ENCODE results near the gene OSGIN1.

GRCh38 chr16:83925095-83925905 lies 27.7 kb upstream of the OSGIN1 start:
- no peak for TF ChIP-seq POLR2AphosphoS5 (IDR thresholded peaks at IDR 0.05; ENCODE audit: low read depth, low read length)
- TF ChIP-seq POLR2A (IDR thresholded peaks at IDR 0.05; ENCODE audit: low read depth, low read length): no peak
- no peak for TF ChIP-seq TAF1 (IDR thresholded peaks at IDR 0.05; ENCODE audit: borderline replicate concordance, low read depth, low read length)
